IMR-90 (cell line): ENCODE data around the gene OSBPL2. TPM values are rescaled to one million over a fixed set of nuclear protein-coding genes. Genes with fewer than 3 reads are reported as not detected.

Source experiments
- ATAC-seq: fragments of 200-7000 bp; cut with Tn5 transposase; 2 replicates; pipeline ENCODE4 v1.9.1; 2020; ENCODE audit warnings: low read depth, mild to moderate bottlenecking, moderate library complexity
- BruUV-seq: library from RNA; stranded (reverse); fragments of 400-500 nt; replicated peaks from 2 replicates; lab custom pipeline; 2021; lab: Mats Ljungman, UMichigan
- CTCF ChIA-PET: fragments of 300-600 bp; formaldehyde crosslinking; extraction: SDS; loops from one replicate; lab custom pipeline; 2021; ENCODE audit warnings: antibody characterized with exemption; lab: Yijun Ruan, JAX
- POLR2A ChIA-PET: fragments of 300-600 bp; sonication (Branson Sonifier 250); formaldehyde crosslinking; loops from one replicate; lab custom pipeline; 2022; ENCODE audit warnings: antibody characterized with exemption; ENCODE audit not compliant: unreplicated experiment; lab: Charles Lee
- DNase-seq: peaks from one replicate; pipeline ENCODE4 v3.0.0; 2013
- H2AFZ ChIP-seq: replicated peaks from 2 replicates; pipeline ENCODE3; 2013; ENCODE audit warnings: low read length, mild to moderate bottlenecking; ENCODE audit not compliant: poor library complexity
- H2AK5ac ChIP-seq: 2 replicates; pipeline ENCODE4 v1.6.1; 2013; ENCODE audit warnings: low read depth, low read length, inconsistent platforms
- H2AK9ac ChIP-seq: replicated peaks from 2 replicates; pipeline ENCODE3; 2013; ENCODE audit warnings: mild to moderate bottlenecking, low read depth, low read length, moderate library complexity; ENCODE audit not compliant: poor library complexity
- H2BK120ac ChIP-seq: 2 replicates; pipeline ENCODE4 v1.6.1; 2013; ENCODE audit warnings: low read depth, low read length, inconsistent platforms
- H2BK15ac ChIP-seq: 3 replicates; pipeline ENCODE4 v1.6.1; 2013; ENCODE audit warnings: low read depth, low read length, inconsistent platforms
- H2BK20ac ChIP-seq: 2 replicates; pipeline ENCODE4 v1.6.1; 2013; ENCODE audit warnings: low read depth, mild to moderate bottlenecking, inconsistent platforms, low read length, moderate library complexity
- H2BK5ac ChIP-seq: 2 replicates; pipeline ENCODE4 v1.6.1; 2013; ENCODE audit warnings: mild to moderate bottlenecking, low read depth, low read length, inconsistent platforms; ENCODE audit not compliant: poor library complexity, severe bottlenecking
- H3K14ac ChIP-seq: replicated peaks from 2 replicates; pipeline ENCODE4 v1.6.1; 2013; ENCODE audit warnings: low read depth, low read length, inconsistent platforms
- H3K18ac ChIP-seq: 2 replicates; pipeline ENCODE4 v1.6.1; 2013; ENCODE audit warnings: low read depth, low read length, control low read depth
- H3K23ac ChIP-seq: 2 replicates; pipeline ENCODE4 v1.6.1; 2013; ENCODE audit warnings: low read depth, low read length, inconsistent platforms
- H3K27ac ChIP-seq: 2 replicates; pipeline ENCODE4 v1.5.1; 2013; ENCODE audit warnings: mild to moderate bottlenecking, control low read depth, low read length; ENCODE audit not compliant: insufficient read depth
- H3K27me3 ChIP-seq: 2 replicates; pipeline ENCODE4 v1.6.1; 2013; ENCODE audit warnings: low read length; ENCODE audit not compliant: control insufficient read depth, insufficient read depth
- H3K36me3 ChIP-seq: 2 replicates; pipeline ENCODE4 v1.6.1; 2013; ENCODE audit warnings: low read length, mixed read lengths; ENCODE audit not compliant: control insufficient read depth, insufficient read depth
- H3K4ac ChIP-seq: 2 replicates; pipeline ENCODE4 v1.6.1; 2013; ENCODE audit warnings: low read depth, low read length, inconsistent platforms
- H3K4me1 ChIP-seq: 2 replicates; pipeline ENCODE4 v1.6.1; 2013; ENCODE audit warnings: low read length, mixed read lengths; ENCODE audit not compliant: control insufficient read depth, insufficient read depth
- H3K4me2 ChIP-seq: 2 replicates; pipeline ENCODE4 v1.6.1; 2013; ENCODE audit warnings: low read depth, mild to moderate bottlenecking, control low read depth, low read length, moderate library complexity
- H3K4me3 ChIP-seq: 2 replicates; pipeline ENCODE4 v1.5.1; 2013; ENCODE audit warnings: low read depth, mild to moderate bottlenecking, control low read depth, low read length, moderate library complexity; ENCODE audit not compliant: insufficient read depth
- H3K56ac ChIP-seq: 2 replicates; pipeline ENCODE4 v1.6.1; 2013; ENCODE audit warnings: low read length, inconsistent platforms; ENCODE audit not compliant: insufficient read depth; ENCODE audit errors: extremely low read depth
- H3K79me1 ChIP-seq, 2 experiments: 2 replicates each; pipeline ENCODE4 v1.6.1; 2013; ENCODE audit warnings: low read length in 2 of 2, inconsistent platforms in 1 of 2, low read depth in 1 of 2
- H3K9ac ChIP-seq: 2 replicates; pipeline ENCODE4 v1.6.1; 2013; ENCODE audit warnings: low read depth, low read length, control low read depth
- H3K9me1 ChIP-seq: 2 replicates; pipeline ENCODE4 v1.6.1; 2013; ENCODE audit warnings: low read length, inconsistent platforms; ENCODE audit not compliant: insufficient read depth
- H3K9me3 ChIP-seq: 2 replicates; pipeline ENCODE4 v1.6.1; 2013; ENCODE audit warnings: low read length; ENCODE audit not compliant: control insufficient read depth, insufficient read depth
- H4K20me1 ChIP-seq: 2 replicates; pipeline ENCODE4 v1.6.1; 2013; ENCODE audit warnings: low read length, inconsistent platforms; ENCODE audit not compliant: insufficient read depth
- H4K5ac ChIP-seq: 2 replicates; pipeline ENCODE4 v1.6.1; 2013; ENCODE audit warnings: mild to moderate bottlenecking, low read depth, low read length, control low read depth
- H4K8ac ChIP-seq, 2 experiments: 2 replicates each; pipeline ENCODE4 v1.6.1; 2013; ENCODE audit warnings: low read depth in 2 of 2, low read length in 2 of 2, control low read depth in 1 of 2, inconsistent platforms in 1 of 2
- H4K91ac ChIP-seq: 2 replicates; pipeline ENCODE4 v1.6.1; 2013; ENCODE audit warnings: low read depth, low read length, inconsistent platforms; ENCODE audit not compliant: insufficient read depth
- BHLHE40 ChIP-seq: fragments of 150-350 bp; IDR thresholded peaks from 2 replicates; pipeline ENCODE4 v1.6.1; 2016; ENCODE audit warnings: mild to moderate bottlenecking, low read depth, low read length
- CEBPB ChIP-seq: IDR thresholded peaks from 2 replicates; pipeline ENCODE4 v1.6.1; 2012; ENCODE audit warnings: low read depth, low read length, improper control_type of control experiment
- CHD1 ChIP-seq: IDR thresholded peaks from 2 replicates; pipeline ENCODE4 v1.6.1; 2012; ENCODE audit warnings: low read depth, low read length, improper control_type of control experiment
- FOS ChIP-seq: fragments of 150-350 bp; IDR thresholded peaks from 2 replicates; pipeline ENCODE4 v1.6.1; 2016; ENCODE audit warnings: low read depth, low read length
- MAFK ChIP-seq: IDR thresholded peaks from 2 replicates; pipeline ENCODE4 v1.6.1; 2012; ENCODE audit warnings: low read depth, low read length, improper control_type of control experiment
- MAZ ChIP-seq: IDR thresholded peaks from 2 replicates; pipeline ENCODE4 v1.6.1; 2012; ENCODE audit warnings: low read depth, mild to moderate bottlenecking, low read length, improper control_type of control experiment, moderate library complexity, borderline replicate concordance
- MXI1 ChIP-seq: IDR thresholded peaks from 2 replicates; pipeline ENCODE4 v1.6.1; 2012; ENCODE audit warnings: low read depth, mild to moderate bottlenecking, low read length, moderate library complexity, borderline replicate concordance
- NFE2L2 ChIP-seq: fragments of 150-350 bp; IDR thresholded peaks from 2 replicates; pipeline ENCODE4 v1.6.1; 2016; ENCODE audit warnings: low read depth, mild to moderate bottlenecking, low read length
- POLR2A ChIP-seq: IDR thresholded peaks from 2 replicates; pipeline ENCODE4 v1.6.1; 2012; ENCODE audit warnings: mild to moderate bottlenecking, low read depth, low read length
- RAD21 ChIP-seq: IDR thresholded peaks from 2 replicates; pipeline ENCODE4 v1.6.1; 2012; ENCODE audit warnings: low read length, improper control_type of control experiment
- RCOR1 ChIP-seq: IDR thresholded peaks from 2 replicates; pipeline ENCODE4 v1.6.1; 2012; ENCODE audit warnings: mild to moderate bottlenecking, low read length, improper control_type of control experiment; ENCODE audit not compliant: insufficient replicate concordance
- RFX5 ChIP-seq: IDR thresholded peaks from 2 replicates; pipeline ENCODE4 v1.8.0; 2012; ENCODE audit warnings: low read depth, mild to moderate bottlenecking, low read length, moderate library complexity
- SMC3 ChIP-seq: fragments of 150-350 bp; IDR thresholded peaks from 2 replicates; pipeline ENCODE4 v1.6.1; 2016; ENCODE audit warnings: low read depth, mild to moderate bottlenecking, antibody characterized with exemption, low read length, moderate library complexity
- WGBS, 2 experiments: methylation state at CpG; one replicate each; pipeline versions ENCODE4 v1.1.5 to v1.1.7; 2013; ENCODE audit warnings: missing lambda C conversion rate in 2 of 2; ENCODE audit not compliant: insufficient read length in 1 of 2; ENCODE audit errors: extremely low coverage in 2 of 2; 5-methylcytosine and 5-hydroxymethylcytosine counted together
- dilution Hi-C: fragments of 300-500 bp; cut with HindIII; formaldehyde crosslinking; loops from one replicate; pipeline ENCODE4 v1.14.3; 2018; ENCODE audit warnings: low sequenced_read_pairs; ENCODE audit not compliant: unreplicated experiment
- in situ Hi-C: fragments of 300-500 bp; cut with MboI; formaldehyde crosslinking; loops from 3 replicates; pipeline ENCODE4 v1.14.3; 2019; ENCODE audit warnings: low sequenced_read_pairs, inconsistent platforms, mixed read lengths
- intact Hi-C: fragments of 100-400 bp; cut with micrococcal nuclease; formaldehyde crosslinking; loops from 2 replicates; pipeline ENCODE4 v1.10.0; 2022
- polyA plus RNA-seq, 3 experiments: library from polyadenylated mRNA; depleted of rRNA; stranded (reverse); fragments of >200 nt; gene quantifications; 2 replicates each; pipeline ENCODE4 v1.2.3, GENCODE V29; 2012; ENCODE audit warnings: low replicate concordance in 1 of 3
- total RNA-seq: library from RNA; depleted of rRNA; stranded (reverse); fragments of >200 nt; gene quantifications from 2 replicates; pipeline ENCODE4 v1.2.3, GENCODE V29; 2012
- TF ChIP-seq, protein P1 (sequence below): fragments of 150-350 bp; IDR thresholded peaks from 2 replicates; pipeline ENCODE4 v1.6.1; 2016; ENCODE audit warnings: low read depth, mild to moderate bottlenecking, low read length, moderate library complexity, borderline replicate concordance
- TF ChIP-seq, protein P2 (sequence below): conservative IDR thresholded peaks from 2 replicates; pipeline ENCODE4 v1.5.1; 2012; ENCODE audit warnings: mild to moderate bottlenecking, low read depth, low read length, improper control_type of control experiment
- TF ChIP-seq, protein P3 (sequence below): fragments of 150-350 bp; IDR thresholded peaks from 2 replicates; pipeline ENCODE4 v1.6.1; 2017; ENCODE audit warnings: mild to moderate bottlenecking, antibody characterized with exemption, low read length, low read depth

OSBPL2 gene
- total and polyA plus RNA-seq, 2 of the 4 experiments (the other 2 are of a cell fraction) = 19.3 to 27.6 TPM

DNA sequence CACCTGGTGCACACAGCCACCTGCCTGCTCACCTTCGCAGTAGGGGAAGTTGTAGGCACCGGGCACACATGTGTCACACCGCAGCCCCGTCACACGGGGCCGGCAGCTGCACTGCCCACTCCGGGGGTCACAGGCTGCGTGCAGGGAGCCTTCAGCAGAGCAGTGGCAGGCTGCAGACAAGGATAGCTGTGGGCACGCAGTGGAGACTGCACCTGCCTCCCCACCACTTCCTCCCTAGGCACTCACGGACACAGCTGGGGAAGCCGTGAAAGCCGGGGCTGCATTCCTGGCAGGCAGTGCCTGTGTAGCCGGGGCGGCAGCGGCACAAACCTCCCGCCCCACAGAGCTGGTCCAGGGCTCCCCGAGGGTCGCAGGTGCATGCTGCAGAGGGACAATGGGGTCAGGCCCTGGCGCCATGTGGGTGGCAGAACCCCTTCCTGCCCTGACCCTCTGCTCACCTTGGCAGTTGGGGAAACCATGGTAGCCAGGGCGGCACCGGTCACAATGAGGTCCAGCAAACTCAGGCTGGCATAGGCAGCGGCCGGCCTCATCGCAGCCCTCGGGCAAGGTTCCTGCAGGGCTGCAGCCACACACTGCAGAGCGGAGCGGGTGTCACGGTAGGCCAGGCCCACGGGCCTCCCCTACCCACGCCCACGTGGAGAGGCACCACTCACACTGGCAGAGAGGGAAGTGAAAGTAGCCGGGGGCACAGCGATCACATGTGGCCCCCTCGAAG, 99.4 kb downstream of the OSBPL2 start:
- no peak for TF ChIP-seq MXI1
- TF ChIP-seq BHLHE40 = no peak
- TF ChIP-seq, protein P1, sequence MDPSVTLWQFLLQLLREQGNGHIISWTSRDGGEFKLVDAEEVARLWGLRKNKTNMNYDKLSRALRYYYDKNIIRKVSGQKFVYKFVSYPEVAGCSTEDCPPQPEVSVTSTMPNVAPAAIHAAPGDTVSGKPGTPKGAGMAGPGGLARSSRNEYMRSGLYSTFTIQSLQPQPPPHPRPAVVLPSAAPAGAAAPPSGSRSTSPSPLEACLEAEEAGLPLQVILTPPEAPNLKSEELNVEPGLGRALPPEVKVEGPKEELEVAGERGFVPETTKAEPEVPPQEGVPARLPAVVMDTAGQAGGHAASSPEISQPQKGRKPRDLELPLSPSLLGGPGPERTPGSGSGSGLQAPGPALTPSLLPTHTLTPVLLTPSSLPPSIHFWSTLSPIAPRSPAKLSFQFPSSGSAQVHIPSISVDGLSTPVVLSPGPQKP = no peak
- TF ChIP-seq NFE2L2 = no peak
- no peak for TF ChIP-seq CHD1
- TF ChIP-seq, protein P2, sequence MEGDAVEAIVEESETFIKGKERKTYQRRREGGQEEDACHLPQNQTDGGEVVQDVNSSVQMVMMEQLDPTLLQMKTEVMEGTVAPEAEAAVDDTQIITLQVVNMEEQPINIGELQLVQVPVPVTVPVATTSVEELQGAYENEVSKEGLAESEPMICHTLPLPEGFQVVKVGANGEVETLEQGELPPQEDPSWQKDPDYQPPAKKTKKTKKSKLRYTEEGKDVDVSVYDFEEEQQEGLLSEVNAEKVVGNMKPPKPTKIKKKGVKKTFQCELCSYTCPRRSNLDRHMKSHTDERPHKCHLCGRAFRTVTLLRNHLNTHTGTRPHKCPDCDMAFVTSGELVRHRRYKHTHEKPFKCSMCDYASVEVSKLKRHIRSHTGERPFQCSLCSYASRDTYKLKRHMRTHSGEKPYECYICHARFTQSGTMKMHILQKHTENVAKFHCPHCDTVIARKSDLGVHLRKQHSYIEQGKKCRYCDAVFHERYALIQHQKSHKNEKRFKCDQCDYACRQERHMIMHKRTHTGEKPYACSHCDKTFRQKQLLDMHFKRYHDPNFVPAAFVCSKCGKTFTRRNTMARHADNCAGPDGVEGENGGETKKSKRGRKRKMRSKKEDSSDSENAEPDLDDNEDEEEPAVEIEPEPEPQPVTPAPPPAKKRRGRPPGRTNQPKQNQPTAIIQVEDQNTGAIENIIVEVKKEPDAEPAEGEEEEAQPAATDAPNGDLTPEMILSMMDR = no peak
- TF ChIP-seq, protein P3, sequence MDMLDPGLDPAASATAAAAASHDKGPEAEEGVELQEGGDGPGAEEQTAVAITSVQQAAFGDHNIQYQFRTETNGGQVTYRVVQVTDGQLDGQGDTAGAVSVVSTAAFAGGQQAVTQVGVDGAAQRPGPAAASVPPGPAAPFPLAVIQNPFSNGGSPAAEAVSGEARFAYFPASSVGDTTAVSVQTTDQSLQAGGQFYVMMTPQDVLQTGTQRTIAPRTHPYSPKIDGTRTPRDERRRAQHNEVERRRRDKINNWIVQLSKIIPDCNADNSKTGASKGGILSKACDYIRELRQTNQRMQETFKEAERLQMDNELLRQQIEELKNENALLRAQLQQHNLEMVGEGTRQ = no peak
- no peak for TF ChIP-seq MAFK
- TF ChIP-seq RCOR1 = no peak
- no peak for TF ChIP-seq RFX5
- no peak for TF ChIP-seq FOS
- TF ChIP-seq SMC3 = no peak
- no peak for TF ChIP-seq MAZ
- TF ChIP-seq POLR2A = no peak
- no peak for TF ChIP-seq RAD21
- TF ChIP-seq CEBPB = no peak
- H2BK5ac ChIP-seq = no peak overlapping the region
- no peak overlapping the region for H3K18ac ChIP-seq
- H3K79me1 ChIP-seq = no peaks in the 10 kb centered on the region
- H3K14ac ChIP-seq = no peak overlapping the region
- dilution Hi-C loops = no loop called here
- no peak overlapping the region for H2AK5ac ChIP-seq
- POLR2A ChIA-PET = no interaction called here
- H4K20me1 ChIP-seq = no peaks in the 10 kb centered on the region; the same call in 1 of the 2 replicates
- no peak overlapping the region for H4K8ac ChIP-seq
- no peak overlapping the region for H3K56ac ChIP-seq
- no peak overlapping the region for H4K5ac ChIP-seq
- no peak overlapping the region for H3K23ac ChIP-seq
- 99% methylated on average over 15 of the region's 34 CpGs; no CpG with 5 or more reads in 1 of the 2 experiments for WGBS, 2 experiments
- no peak overlapping the region for H2AFZ ChIP-seq
- no peak overlapping the region for H2BK20ac ChIP-seq
- no peak for DNase-seq
- no TSS peak for BruUV-seq
- no peak overlapping the region for H2AK9ac ChIP-seq
- in situ Hi-C loops = no loop called here
- no peak overlapping the region for H3K27ac ChIP-seq
- CTCF ChIA-PET = no interaction called here
- H3K36me3 ChIP-seq = peaks cover 21% of the 10 kb centered on the region; the same call in 1 of the 2 replicates
- no peaks in the 10 kb centered on the region for H3K27me3 ChIP-seq
- no peak overlapping the region for H3K9ac ChIP-seq
- no peak overlapping the region for H3K4me3 ChIP-seq
- no peak for ATAC-seq
- H3K9me3 ChIP-seq = peaks cover 2% of the 10 kb centered on the region
- intact Hi-C loops = no loop called here
- no peak overlapping the region for H3K4ac ChIP-seq
- no peak overlapping the region for H3K4me2 ChIP-seq
- no peak overlapping the region for H4K91ac ChIP-seq
- no peaks in the 10 kb centered on the region for H3K9me1 ChIP-seq
- H2BK120ac ChIP-seq = no peak overlapping the region
- no peak overlapping the region for H2BK15ac ChIP-seq
- no peaks in the 10 kb centered on the region for H3K4me1 ChIP-seq
